GM19099 (cell line): ENCODE results near the gene YARS2.

Experiments used
- POLR2A ChIP-seq: IDR thresholded peaks from 3 replicates; pipeline ENCODE4 v1.6.1; 2011; ENCODE audit warnings: low read depth; ENCODE audit not compliant: insufficient read length; ENCODE audit errors: extremely low read depth

Gene YARS2

GRCh38 chr12:32765906-32766305, 10.2 kb upstream of the YARS2 start:
- TF ChIP-seq POLR2A: no peak

DNA sequence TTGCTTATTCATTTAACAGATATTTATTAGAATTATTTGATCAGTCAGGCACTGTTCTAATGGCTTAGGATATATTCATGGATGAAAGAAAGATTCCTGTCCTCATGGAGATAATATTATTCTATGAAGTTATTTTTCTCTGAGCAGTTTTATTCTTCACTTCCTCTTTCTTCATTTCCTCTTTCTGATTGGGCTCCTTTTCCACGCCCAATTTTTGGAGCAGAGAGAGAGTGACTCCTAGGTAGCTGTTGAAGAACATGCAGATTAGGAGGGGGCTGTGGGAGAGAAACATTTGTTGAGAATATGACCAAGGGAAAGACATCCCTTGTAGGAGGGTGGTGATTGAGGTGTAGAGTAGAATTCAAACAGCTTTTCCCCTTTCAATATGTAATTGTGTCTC, 6.0 kb upstream of the YARS2 start:
- no peak for TF ChIP-seq POLR2A

GRCh38 chr12:32757157-32757556, 1.5 kb upstream of the YARS2 start:
- no peak for TF ChIP-seq POLR2A

- no peak for TF ChIP-seq POLR2A
Measured at GRCh38 chr12:32756476-32757066, 874 bp upstream of the YARS2 start.

DNA sequence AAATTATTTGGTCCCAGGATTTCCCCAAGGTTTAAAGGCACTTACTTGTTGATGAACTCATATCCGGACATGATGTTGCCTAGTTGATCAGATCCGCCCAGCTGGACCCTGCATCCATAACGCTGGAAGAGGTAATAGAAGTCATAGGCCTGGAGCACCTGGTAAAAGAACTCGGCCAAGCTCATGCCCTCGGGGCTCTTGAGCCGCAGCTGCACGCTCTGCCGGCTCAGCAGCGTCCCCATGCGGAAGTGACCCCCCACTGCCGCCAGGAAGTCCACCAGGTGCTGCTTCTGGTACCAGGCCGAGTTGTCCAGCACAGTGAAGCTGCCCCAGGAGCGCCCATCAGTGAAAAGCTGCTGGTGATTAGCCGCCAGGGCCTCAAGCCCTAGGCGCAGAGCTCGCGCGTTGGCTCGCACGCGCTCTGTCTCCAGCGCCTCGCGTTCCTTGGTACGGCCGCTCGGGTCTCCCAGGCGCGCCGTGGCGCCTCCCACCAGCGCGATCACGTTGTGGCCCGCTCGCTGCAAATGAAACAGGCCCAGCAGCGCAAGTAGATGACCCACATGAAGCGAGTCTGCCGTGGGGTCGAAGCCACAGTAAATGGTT, 545 bp downstream of the YARS2 start:
- peak; percentile 29 for TF ChIP-seq POLR2A

DNA sequence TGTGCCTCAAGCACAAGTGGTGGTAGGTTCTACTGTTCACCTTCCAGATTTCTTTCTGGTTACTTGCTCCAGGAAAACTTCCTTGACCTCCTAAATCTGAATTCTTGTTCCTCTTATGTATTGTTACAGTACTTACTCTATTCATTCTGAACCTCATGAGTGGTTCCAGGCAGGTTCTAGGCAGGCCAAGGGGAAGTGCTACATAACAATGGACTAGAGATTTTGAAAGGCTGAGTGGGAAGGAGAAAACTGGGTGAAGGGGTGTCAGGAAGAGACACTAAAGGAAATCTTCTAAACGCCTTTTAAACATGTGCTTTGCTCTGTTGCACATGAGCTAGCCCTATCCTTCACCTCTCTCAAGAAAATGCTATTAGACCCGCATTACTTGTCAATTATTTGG, 1.6 kb downstream of the YARS2 start:
- TF ChIP-seq POLR2A: no peak

- TF ChIP-seq POLR2A: no peak
Measured at GRCh38 chr12:32753605-32754004, 2.1 kb downstream of the YARS2 start.

- TF ChIP-seq POLR2A: no peak
Measured at GRCh38 chr12:32743264-32743663, 12.4 kb downstream of the YARS2 start.

GRCh38 chr12:32742133-32742532, 13.6 kb downstream of the YARS2 start:
- TF ChIP-seq POLR2A: no peak

GRCh38 chr12:32739279-32739678, 16.4 kb downstream of the YARS2 start:
- TF ChIP-seq POLR2A: no peak

DNA sequence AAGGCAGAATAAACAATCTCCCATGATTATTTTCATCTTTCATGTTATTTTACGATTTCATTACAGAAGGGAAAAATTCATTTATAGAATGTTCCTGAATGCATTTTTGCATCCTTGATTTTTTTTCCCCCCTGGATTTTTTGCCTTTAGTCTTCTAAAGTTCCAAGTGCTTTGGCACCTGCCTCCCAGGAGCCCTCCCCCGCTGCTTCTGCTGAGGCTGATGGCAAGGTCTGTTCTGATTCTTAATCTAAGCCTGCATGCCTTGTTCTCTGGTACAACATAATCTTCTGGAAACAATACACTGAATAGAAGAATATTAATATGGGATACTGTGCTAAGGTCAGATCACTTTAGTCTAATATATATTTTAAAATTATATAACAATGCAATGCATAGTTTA, 18.0 kb downstream of the YARS2 start:
- no peak for TF ChIP-seq POLR2A

GRCh38 chr12:32736445-32736844, 19.3 kb downstream of the YARS2 start:
- TF ChIP-seq POLR2A: no peak

GRCh38 chr12:32734952-32735351, 20.7 kb downstream of the YARS2 start:
- no peak for TF ChIP-seq POLR2A

GRCh38 chr12:32727237-32727636, 28.5 kb downstream of the YARS2 start:
- no peak for TF ChIP-seq POLR2A

DNA sequence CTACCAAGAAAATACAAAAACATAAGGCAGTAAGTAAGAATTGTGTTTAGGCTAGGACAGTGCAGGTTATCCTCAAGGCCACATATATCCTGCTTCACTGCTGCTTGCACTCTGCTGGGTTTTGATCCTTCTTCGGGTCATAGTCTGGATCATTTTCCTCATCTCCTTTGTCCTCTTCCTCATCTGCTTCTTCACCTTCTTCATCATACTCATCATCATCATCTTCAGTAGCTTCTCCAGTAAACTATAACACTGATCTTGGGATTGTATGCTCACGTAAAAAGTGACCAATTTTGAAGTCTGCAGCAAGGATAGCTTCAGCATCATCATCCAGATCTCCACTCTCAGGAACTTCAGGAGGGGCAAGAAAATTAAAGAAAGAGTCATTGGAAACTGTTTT, 29.4 kb downstream of the YARS2 start:
- TF ChIP-seq POLR2A: no peak

GRCh38 chr12:32718926-32719325, 36.8 kb downstream of the YARS2 start:
- TF ChIP-seq POLR2A: no peak

GRCh38 chr12:32714772-32715171, 40.9 kb downstream of the YARS2 start:
- no peak for TF ChIP-seq POLR2A

- no peak for TF ChIP-seq POLR2A
Measured at GRCh38 chr12:32708926-32709325, 46.8 kb downstream of the YARS2 start.
